ENCODE results near the gene TMEM185B.

DNA sequence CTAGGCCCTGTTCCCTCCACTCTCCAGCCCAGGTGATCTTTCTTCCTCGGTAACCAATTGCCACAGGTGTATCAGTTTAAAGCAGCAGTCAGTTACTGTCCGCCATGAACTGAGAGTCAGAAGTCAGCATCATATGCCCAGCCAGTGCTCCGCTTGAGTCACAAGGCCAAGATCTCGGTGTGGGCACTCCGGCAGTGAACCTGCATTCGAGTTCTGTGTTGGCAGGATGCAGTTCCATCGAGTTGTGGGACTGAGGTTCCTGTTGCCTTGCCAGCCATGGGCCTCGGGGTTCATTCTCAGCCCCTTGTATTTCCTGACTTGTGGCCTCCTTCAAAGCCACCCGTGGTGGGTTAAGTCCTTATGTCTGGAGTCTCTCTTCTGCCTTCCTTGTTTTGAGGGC lies 3.1 kb upstream of the TMEM185B start:
- TF ChIP-seq, protein P1, sequence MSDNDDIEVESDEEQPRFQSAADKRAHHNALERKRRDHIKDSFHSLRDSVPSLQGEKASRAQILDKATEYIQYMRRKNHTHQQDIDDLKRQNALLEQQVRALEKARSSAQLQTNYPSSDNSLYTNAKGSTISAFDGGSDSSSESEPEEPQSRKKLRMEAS (IDR thresholded peaks at IDR 0.05), result no peak
- no peak for TF ChIP-seq TCF12 (IDR thresholded peaks at IDR 0.05; ENCODE audit: low read depth)
- TF ChIP-seq EGR1 (IDR thresholded peaks at IDR 0.05), result no peak
- no peak for TF ChIP-seq TAF1 (IDR thresholded peaks at IDR 0.05; ENCODE audit: low read depth)
- no peak for TF ChIP-seq RAD21 (IDR thresholded peaks at IDR 0.05; ENCODE audit: low read depth)
- TF ChIP-seq EP300 (IDR thresholded peaks at IDR 0.05; ENCODE audit: borderline replicate concordance), result no peak
- TF ChIP-seq NFIC (IDR thresholded peaks at IDR 0.05), result no peak
- TF ChIP-seq USF1 (IDR thresholded peaks at IDR 0.05), result no peak

Measured in Ishikawa (cell line).